GM18873 (cell line): Measurements from ENCODE around the gene GPS1.
"Not testable (repeated sequence)": the region's sequence is repeated elsewhere in the genome, so short reads cannot be mapped to it uniquely, and the experiment has no call there.

Experiments
- ATAC-seq: cut with Tn5 transposase; IDR thresholded peaks from one replicate; pipeline ENCODE4 v1.9.1; 2021; ENCODE audit warnings: mild to moderate bottlenecking, moderate library complexity, moderate number of reproducible peaks; ENCODE audit not compliant: unreplicated experiment, low FRiP score

The GPS1 gene

DNA sequence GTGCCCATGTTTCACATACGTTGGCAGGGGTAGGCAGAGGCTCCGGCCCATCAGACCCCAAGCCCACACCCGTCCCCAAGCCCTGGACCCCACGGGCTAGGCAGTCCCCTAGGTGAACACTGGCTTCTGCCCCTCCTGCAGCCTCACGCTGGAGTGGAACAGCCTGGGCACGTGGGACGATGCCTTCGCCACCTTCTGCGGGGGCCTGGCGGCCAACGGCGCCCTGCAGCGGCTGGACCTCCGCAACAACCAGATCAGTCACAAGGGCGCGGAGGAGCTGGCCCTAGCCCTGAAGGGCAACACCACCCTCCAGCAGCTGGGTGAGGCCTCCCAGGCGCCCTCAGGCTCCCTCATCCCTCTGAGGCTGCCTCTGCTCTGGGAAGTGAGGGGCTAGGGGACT lies 26.8 kb upstream of the GPS1 start:
- no peak for ATAC-seq

DNA sequence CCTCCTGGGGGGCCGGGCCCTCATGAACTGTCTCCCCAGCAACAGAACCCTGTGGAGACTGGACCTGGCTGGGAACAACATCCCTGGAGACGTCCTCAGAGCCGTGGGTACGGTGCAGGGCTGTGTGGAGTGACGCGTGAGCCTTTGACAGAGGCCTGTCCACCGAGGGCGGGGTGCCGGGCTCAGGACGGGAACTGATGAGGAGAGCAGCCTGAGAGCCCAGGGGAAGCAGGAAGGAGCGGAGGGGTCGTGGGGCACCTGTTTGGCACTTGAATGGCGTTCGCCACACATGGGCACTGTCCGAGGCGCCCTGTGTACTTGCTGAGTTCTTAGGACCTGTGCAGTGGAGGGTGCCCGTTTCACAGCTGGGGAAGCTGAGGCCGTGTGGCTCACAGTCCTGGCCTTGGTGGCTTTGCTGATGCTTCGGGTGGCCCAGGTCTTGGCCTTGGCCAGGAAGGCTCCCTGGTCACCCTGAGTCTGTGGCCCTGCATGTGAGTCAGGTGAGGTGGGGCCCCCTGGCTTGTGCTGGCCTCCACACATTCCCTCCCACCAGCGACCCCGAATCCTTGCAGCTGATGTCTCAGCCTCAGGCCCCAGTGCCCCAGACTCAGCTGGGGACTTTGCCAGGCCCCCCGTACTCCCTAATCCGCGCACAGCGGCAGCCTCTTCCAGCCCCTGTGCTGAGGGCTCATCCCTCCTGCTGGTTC lies 26.1 kb upstream of the GPS1 start:
- no peak for ATAC-seq

DNA sequence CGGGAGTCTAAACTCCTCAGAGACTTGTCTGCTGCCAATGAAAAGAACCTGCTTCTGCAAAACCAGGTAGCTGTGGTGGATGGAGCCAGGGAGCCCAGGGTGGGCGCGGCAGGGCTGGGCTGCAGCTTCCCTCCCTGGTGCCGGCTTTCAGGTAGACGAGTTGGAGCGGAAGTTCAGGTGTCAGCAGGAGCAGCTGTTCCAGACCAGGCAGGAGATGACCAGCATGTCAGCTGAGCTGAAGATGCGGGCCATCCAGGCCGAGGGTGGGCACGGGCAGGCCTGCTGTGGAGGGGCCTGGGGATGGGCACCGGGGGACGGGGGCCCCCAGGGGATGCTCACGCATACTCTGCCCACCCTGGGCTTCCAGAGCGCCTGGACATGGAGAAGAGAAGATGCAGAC lies 23.5 kb upstream of the GPS1 start:
- ATAC-seq = no peak

- no peak for ATAC-seq
Measured at GRCh38 chr17:82028966-82029365, 22.7 kb upstream of the GPS1 start.

DNA sequence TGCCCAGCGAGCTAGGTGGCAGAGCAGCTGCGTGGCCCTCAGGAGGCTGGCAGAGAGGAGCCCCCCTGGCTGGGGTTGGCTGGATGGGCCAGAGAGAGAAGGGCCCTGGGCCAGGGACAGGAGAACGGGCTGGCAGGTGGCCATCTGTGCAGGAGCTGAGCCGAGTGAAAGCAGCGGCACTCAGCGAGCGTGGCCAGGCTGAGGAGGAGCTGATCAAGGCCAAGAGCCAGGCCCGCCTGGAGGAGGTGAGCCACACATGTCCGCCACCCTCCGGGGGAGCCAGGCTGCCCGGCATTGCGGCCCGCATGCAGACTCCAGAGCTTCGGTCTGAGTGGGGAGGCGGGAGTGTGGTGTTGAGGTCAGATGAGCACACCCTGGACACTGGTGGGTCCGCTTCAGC lies 22.3 kb upstream of the GPS1 start:
- no peak for ATAC-seq

DNA sequence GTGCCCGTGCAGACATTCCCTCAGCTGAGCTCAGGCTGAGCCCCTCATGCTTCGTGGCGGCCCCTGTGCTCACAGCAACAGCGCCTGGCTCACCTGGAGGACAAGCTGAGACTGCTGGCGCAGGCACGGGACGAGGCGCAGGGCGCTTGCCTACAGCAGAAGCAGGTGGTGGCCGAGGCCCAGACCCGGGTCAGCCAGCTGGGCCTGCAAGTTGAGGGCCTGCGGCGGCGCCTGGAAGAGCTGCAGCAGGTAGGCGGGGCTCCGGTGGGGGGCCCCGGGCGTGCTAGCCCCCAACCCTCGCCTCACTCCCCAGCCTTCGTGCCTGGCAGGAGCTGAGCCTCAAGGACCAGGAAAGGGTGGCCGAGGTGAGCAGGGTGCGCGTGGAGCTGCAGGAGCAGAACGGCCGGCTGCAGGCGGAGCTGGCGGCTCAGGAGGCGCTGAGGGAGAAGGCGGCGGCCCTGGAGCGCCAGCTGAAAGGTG lies 21.7 kb upstream of the GPS1 start:
- no peak for ATAC-seq

GRCh38 chr17:82030470-82031302 lies 21.0 kb upstream of the GPS1 start:
- no peak for ATAC-seq

- ATAC-seq = no peak
Measured at GRCh38 chr17:82031303-82031884, 20.3 kb upstream of the GPS1 start, which contains the start of gene RAC3. Gene RAC3, plus strand, starts transcription at chr17:82031678. Its CDS starts 84 bp downstream, at chr17:82031762.

GRCh38 chr17:82031885-82032627 lies 19.6 kb upstream of the GPS1 start:
- no peak for ATAC-seq

DNA sequence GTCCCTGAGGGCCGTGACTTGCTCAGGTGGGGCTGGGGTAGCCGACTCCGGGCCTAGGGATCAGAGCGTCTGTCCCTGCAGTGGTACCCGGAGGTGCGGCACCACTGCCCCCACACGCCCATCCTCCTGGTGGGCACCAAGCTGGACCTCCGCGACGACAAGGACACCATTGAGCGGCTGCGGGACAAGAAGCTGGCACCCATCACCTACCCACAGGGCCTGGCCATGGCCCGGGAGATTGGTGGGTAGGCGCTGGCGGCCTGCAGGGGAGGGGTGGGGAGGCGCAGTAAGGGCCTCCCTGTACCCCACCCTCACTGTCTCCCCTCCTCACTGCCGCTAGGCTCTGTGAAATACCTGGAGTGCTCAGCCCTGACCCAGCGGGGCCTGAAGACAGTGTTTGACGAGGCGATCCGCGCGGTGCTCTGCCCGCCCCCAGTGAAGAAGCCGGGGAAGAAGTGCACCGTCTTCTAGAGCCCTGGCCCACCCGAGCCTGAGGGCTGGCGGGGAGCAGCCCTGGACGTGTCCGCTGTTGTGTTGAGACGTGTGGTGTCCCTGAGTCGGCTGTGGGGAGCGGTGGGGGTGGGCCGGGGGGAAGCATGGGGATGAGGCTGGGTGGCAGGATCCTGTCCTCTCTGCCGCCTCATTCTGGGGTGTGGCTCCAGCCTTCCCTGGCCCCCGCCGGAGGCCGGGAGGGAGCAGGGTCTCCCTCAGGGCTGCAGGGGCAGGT lies 18.2 kb upstream of the GPS1 start:
- ATAC-seq = no peak

DNA sequence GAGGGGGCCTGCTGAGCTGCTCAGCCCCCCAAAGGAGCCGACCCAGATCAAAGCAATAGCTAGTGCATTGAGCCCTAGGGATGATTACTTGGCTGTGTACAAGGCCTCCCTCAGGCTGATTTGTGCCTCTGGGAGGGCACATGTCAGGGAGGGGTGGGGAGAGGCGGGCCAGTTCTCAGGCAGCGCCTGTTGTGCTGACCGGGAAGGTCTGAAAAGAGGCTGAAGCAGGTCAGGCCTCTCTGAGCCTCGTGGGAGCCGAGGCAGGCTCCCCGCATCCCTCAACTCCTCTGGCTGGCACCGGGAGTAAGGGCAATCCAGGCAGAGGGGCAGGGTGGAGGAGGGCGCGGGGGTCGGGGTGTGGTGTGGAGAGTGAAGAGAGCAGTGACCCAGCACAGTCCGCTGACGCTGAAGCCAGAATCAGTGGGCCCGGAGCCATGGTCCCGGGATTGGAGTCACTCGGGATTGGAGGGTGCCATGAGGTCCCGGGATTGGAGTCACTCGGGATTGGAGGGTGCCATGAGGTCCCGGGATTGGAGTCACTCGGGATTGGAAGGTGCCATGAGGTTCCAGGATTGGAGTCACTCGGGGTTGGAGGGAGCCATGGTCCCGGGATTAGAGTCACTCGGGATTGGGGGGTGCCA lies 17.2 kb upstream of the GPS1 start:
- no peak for ATAC-seq

GRCh38 chr17:82035488-82035887 lies 16.2 kb upstream of the GPS1 start:
- no peak for ATAC-seq

DNA sequence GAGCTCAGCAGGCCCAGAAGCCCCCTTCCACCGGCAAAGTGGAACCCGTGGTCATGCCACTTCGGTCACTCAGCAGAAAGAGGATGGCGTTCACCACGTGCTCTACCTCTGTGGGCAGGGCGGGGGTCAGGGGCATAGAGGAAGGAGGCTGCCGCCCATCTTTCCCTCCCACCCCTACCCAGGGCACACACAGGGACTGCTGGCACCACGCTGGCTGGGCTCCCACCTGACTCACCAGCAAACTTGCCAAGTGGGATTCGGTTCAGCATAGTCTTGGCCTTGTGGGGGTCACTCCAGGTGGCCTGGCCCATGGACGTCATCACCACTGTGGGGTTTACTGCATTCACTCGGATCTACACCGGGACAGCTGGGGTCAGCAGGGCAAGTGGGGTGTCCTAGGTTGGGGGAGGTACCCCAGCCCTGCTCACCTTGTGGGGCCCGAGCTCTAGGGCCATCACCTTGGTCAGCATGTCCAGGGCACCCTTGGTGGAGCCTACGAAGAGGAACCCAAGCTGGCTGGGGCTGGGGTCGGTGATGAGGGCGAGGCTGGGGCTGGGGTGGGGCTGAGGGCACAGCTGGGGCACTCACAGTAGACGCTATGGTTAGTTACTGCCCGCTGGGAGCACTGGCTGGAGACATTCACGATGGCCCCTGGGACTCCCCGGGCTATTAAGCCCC lies 15.6 kb upstream of the GPS1 start:
- no peak for ATAC-seq

GRCh38 chr17:82036634-82037091 lies 15.0 kb upstream of the GPS1 start:
- ATAC-seq = no peak

DNA sequence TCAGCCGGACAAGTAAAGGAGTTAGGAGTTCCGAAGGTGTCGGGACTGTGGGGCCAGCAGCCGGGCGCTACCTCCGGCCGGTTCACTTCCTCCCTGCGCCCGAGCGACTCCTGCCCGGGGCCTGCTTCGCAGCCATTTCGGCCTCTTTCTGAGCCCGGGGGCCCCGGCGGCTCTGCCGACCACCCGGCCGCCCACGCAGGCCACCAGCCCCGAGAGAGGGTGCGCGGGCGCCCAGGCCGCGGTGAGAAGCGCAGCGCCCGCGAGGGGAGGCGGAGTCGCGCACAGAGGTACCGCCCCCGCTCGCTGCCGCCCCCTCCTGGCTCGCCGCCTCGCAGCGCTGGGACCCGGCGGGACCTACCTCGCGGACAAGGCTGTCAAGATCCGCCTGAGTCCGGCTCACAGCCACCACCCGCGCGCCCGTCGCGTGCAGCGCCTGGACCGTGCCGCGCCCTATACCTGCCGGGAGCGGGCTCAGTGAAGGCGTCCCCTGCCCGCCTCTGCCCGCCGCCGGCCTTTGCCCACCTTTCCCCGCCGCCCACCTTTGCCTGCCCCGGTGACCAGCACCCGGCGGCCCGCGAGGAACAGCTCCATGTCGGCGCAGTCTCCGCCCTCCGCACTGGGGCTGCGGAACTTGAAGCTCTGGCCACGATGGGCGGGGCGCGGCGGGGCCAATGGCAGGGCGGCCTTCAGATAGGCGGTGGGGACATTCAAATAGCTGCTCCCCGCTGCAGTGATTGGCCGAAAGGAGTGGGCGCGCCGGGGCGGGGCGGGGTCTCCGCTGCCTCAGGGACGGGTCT lies 14.4 kb upstream of the GPS1 start, which contains the start of gene DCXR:
TSS of gene DCXR (minus strand) at position 606 of the 797 bp plus-strand sequence. CDS start at position 591, 15 bp downstream.
- peak; percentile 82 for ATAC-seq

- no peak for ATAC-seq
Measured at GRCh38 chr17:82037889-82038195, 13.9 kb upstream of the GPS1 start.

GRCh38 chr17:82038796-82039409 lies 12.8 kb upstream of the GPS1 start:
- not testable (repeated sequence) for ATAC-seq
